Calu3 (cell line): Measurements from ENCODE around the gene P2RY6. TPM values are rescaled to one million over a fixed set of nuclear protein-coding genes. Genes with fewer than 3 reads are reported as not detected.

Source experiments
- BruUV-seq: library from RNA; stranded (reverse); fragments of 400-500 nt; replicated peaks from 2 replicates; lab custom pipeline; 2021; lab: Mats Ljungman, UMichigan
- CTCF ChIA-PET: fragments of 300-600 bp; sonication (Branson Sonifier 250); formaldehyde crosslinking; loops from one replicate; lab custom pipeline; 2022; ENCODE audit warnings: antibody characterized with exemption; lab: Charles Lee
- DNase-seq: peaks from one replicate; pipeline ENCODE4 v3.0.0; 2022
- H3K27ac Mint-ChIP-seq: one replicate; pipeline ENCODE4 v1.8.0; 2022; ENCODE audit warnings: mixed read lengths; ENCODE audit not compliant: unreplicated experiment
- H3K27me3 Mint-ChIP-seq: one replicate; pipeline ENCODE4 v1.8.0; 2022; ENCODE audit warnings: mixed read lengths; ENCODE audit not compliant: unreplicated experiment
- H3K36me3 Mint-ChIP-seq: one replicate; pipeline ENCODE4 v1.8.0; 2022; ENCODE audit warnings: mild to moderate bottlenecking, moderate library complexity, mixed read lengths; ENCODE audit not compliant: insufficient read depth, unreplicated experiment
- H3K4me1 Mint-ChIP-seq: one replicate; pipeline ENCODE4 v1.8.0; 2022; ENCODE audit warnings: mild to moderate bottlenecking, low read depth, mixed read lengths; ENCODE audit not compliant: unreplicated experiment
- H3K4me3 Mint-ChIP-seq: one replicate; pipeline ENCODE4 v1.8.0; 2022; ENCODE audit warnings: mild to moderate bottlenecking, low read depth, moderate library complexity, mixed read lengths; ENCODE audit not compliant: unreplicated experiment
- H3K9me3 Mint-ChIP-seq: one replicate; pipeline ENCODE4 v1.8.0; 2022; ENCODE audit warnings: low read depth, mixed read lengths; ENCODE audit not compliant: unreplicated experiment
- intact Hi-C: fragments of 100-400 bp; cut with micrococcal nuclease; formaldehyde crosslinking; loops from one replicate; pipeline ENCODE4 v1.10.0; 2022; ENCODE audit not compliant: unreplicated experiment
- total RNA-seq: library from RNA; stranded (reverse); gene quantifications from 2 replicates; pipeline ENCODE4 v1.2.3, GENCODE V29; 2022
- TF ChIP-seq, protein P1 (sequence below): fragments of 200-600 bp; IDR thresholded peaks from one replicate; pipeline ENCODE4 v1.8.0; 2022; ENCODE audit warnings: antibody characterized with exemption; ENCODE audit not compliant: unreplicated experiment

Gene P2RY6
- total RNA-seq, 1 experiment from 2014 or later = not detected

DNA sequence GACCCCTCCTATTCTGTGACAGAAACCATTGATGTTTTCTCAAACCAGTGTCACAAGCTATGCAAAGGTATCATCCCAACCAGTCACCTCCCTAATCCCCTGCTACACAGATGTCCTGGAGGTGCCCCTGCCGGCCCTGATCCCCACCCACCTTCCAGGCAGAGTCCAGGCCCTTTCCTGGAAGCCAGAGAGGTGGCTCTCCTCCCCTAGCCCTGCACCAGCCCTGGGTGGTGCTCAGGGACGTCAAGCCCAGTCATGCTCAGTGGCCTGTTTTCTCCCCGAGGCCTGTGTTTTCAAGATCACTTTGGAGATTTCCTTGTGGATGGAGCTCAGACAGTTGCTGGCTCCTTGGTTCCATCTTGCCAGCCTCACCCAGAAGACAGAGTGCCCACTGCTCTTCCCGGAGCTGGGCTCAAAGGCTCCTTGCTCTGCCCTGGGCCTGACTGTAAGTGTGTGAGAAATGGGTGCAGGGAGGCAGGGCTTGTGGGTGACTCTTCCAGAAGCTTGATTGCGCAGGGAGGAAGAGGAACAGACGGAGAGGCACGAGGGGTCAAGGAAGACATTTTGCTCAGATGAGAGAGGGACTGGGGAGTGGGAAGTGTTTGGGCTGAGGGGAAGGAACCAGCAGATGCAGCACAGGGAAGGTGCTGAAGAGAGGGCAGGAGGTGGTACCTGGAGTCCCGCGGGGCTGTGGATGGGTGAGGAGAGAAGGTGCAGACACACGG lies 11.3 kb downstream of the P2RY6 start:
- no peak overlapping the region for H3K27ac Mint-ChIP-seq
- CTCF ChIA-PET = interaction anchor here (0.6 kb wide), 1 partner anchor 280 kb away, joined by 4 read pairs; no protein-coding TSS in a partner anchor
- H3K9me3 Mint-ChIP-seq = no peaks in the 10 kb centered on the region
- no peaks in the 10 kb centered on the region for H3K4me1 Mint-ChIP-seq
- TF ChIP-seq, protein P1, sequence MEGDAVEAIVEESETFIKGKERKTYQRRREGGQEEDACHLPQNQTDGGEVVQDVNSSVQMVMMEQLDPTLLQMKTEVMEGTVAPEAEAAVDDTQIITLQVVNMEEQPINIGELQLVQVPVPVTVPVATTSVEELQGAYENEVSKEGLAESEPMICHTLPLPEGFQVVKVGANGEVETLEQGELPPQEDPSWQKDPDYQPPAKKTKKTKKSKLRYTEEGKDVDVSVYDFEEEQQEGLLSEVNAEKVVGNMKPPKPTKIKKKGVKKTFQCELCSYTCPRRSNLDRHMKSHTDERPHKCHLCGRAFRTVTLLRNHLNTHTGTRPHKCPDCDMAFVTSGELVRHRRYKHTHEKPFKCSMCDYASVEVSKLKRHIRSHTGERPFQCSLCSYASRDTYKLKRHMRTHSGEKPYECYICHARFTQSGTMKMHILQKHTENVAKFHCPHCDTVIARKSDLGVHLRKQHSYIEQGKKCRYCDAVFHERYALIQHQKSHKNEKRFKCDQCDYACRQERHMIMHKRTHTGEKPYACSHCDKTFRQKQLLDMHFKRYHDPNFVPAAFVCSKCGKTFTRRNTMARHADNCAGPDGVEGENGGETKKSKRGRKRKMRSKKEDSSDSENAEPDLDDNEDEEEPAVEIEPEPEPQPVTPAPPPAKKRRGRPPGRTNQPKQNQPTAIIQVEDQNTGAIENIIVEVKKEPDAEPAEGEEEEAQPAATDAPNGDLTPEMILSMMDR = no peak
- no TSS peak for BruUV-seq
- DNase-seq = no peak
- H3K4me3 Mint-ChIP-seq = no peak overlapping the region
- intact Hi-C loops = no loop called here
- no peaks in the 10 kb centered on the region for H3K36me3 Mint-ChIP-seq
- H3K27me3 Mint-ChIP-seq = peaks cover 27% of the 10 kb centered on the region

DNA sequence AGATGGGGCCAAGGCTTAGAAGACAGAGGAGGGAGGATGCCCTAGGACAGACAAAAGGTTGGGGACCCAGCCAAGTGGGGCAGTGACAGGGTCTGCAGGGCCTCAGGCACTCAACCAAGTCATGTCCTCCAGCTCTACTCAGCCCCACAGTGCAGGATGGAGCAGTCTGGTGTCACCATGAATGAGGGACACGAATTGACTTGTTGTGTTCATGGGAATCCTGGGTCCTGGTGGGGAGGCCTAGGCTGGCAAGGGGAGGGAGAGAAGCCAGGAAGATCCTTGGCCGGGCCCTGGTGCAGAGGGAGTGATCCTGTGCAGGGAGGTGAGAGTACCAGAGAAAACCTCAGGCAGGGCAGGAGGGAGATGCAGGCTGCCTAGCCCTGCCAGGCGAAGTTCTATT lies 12.0 kb downstream of the P2RY6 start:
- DNase-seq = no peak
- intact Hi-C loops = no loop called here
- H3K9me3 Mint-ChIP-seq = no peaks in the 10 kb centered on the region
- no peak overlapping the region for H3K27ac Mint-ChIP-seq
- TF ChIP-seq, protein P1 = no peak
- peaks cover 3% of the 10 kb centered on the region for H3K36me3 Mint-ChIP-seq
- H3K27me3 Mint-ChIP-seq = peaks cover 27% of the 10 kb centered on the region
- H3K4me1 Mint-ChIP-seq = peaks cover 5% of the 10 kb centered on the region
- CTCF ChIA-PET = no interaction called here
- no TSS peak for BruUV-seq
- no peak overlapping the region for H3K4me3 Mint-ChIP-seq

DNA sequence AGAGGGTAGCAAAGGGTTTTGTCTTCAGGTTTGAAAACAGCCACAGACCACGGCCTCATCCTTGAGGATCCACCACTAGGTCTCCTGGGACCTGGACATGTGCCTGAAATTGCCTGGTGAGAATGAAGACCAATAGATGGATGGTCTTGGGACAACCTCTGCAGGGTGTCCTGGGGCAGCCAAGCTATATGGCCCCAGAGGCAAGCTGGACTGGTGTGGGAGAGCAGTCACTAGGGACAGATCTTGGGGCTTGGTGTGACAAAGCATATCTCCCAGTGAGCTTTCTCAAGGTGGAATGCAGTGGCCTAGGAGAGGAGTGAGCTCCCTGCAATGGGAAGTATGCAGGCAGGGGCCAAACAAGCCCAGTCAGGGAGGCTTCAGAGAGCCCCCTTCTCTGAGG lies 13.6 kb downstream of the P2RY6 start:
- BruUV-seq = no TSS peak
- H3K27me3 Mint-ChIP-seq = peaks cover 27% of the 10 kb centered on the region
- H3K9me3 Mint-ChIP-seq = no peaks in the 10 kb centered on the region
- H3K36me3 Mint-ChIP-seq = peaks cover 6% of the 10 kb centered on the region
- TF ChIP-seq, protein P1 = no peak
- H3K4me3 Mint-ChIP-seq = no peak overlapping the region
- H3K4me1 Mint-ChIP-seq = peaks cover 10% of the 10 kb centered on the region
- CTCF ChIA-PET = no interaction called here
- no peak overlapping the region for H3K27ac Mint-ChIP-seq
- no peak for DNase-seq
- intact Hi-C loops = no loop called here

GRCh38 chr11:73286240-73286810 lies 14.2 kb downstream of the P2RY6 start:
- Mint-ChIP-seq H3K4me3 (no peak overlapping the region), H3K27ac (no peak overlapping the region)
- CTCF ChIA-PET = no interaction called here

More at GRCh38 chr11:73286240-73286810, 14.2 kb downstream of the P2RY6 start:
- DNase-seq = no peak
- Mint-ChIP-seq H3K9me3 (no peaks in the 10 kb centered on the region), H3K4me1 (peaks cover 10% of the 10 kb centered on the region), H3K36me3 (peaks cover 6% of the 10 kb centered on the region), H3K27me3 (peaks cover 27% of the 10 kb centered on the region)
- no TSS peak for BruUV-seq
- TF ChIP-seq, protein P1 = no peak
- intact Hi-C loops = no loop called here
